Neural cell (in vitro differentiated cells): ENCODE measurements around the gene NDRG2. TPM values are rescaled to one million over a fixed set of nuclear protein-coding genes. Genes with fewer than 3 reads are reported as not detected.

ENCODE experiments used
- H2AFZ ChIP-seq: fragments of 200-600, 300-800 bp; sonication (generic), shearing (Covaris generic); 2 replicates; pipeline ENCODE4 v1.6.0; 2014; ENCODE audit warnings: low read depth, mild to moderate bottlenecking, antibody characterized with exemption, low read length, moderate library complexity
- H3F3A ChIP-seq: fragments of 200-600 bp; shearing (Covaris generic); 2 replicates; pipeline ENCODE4 v1.6.1; 2016; ENCODE audit warnings: mild to moderate bottlenecking, moderate library complexity, mixed read lengths, antibody characterized with exemption, low read length; ENCODE audit not compliant: insufficient read depth, poor library complexity, severe bottlenecking
- H3K27ac ChIP-seq: fragments of 200-600, 300-800 bp; sonication (generic), shearing (Covaris generic); 2 replicates; pipeline ENCODE4 v1.5.1; 2014; ENCODE audit warnings: mild to moderate bottlenecking, low read length, moderate library complexity
- H3K27me3 ChIP-seq: fragments of 300-800, 200-600 bp; sonication (generic), shearing (Covaris generic); 2 replicates; pipeline ENCODE4 v1.6.0; 2014; ENCODE audit warnings: mild to moderate bottlenecking, low read depth, low read length, moderate library complexity; ENCODE audit not compliant: insufficient read depth
- H3K36me3 ChIP-seq: fragments of 300-800, 200-600 bp; sonication (generic), shearing (Covaris generic); 2 replicates; pipeline ENCODE4 v1.5.1; 2014; ENCODE audit warnings: mild to moderate bottlenecking, antibody characterized with exemption, low read length, moderate library complexity; ENCODE audit not compliant: insufficient read depth
- H3K4me2 ChIP-seq: fragments of 300-800, 200-600 bp; sonication (generic), shearing (Covaris generic); 2 replicates; pipeline ENCODE4 v1.6.0; 2014; ENCODE audit warnings: mild to moderate bottlenecking, low read length
- H3K4me3 ChIP-seq: fragments of 300-800, 200-600 bp; sonication (generic), shearing (Covaris generic); 2 replicates; pipeline ENCODE4 v1.5.1; 2014; ENCODE audit warnings: mild to moderate bottlenecking, low read length, moderate library complexity
- H3K79me2 ChIP-seq: fragments of 200-600 bp; shearing (Covaris generic); replicated peaks from 2 replicates; pipeline ENCODE4 v1.6.0; 2014; ENCODE audit warnings: mild to moderate bottlenecking, low read length, moderate library complexity; ENCODE audit not compliant: insufficient read depth
- H3K9ac ChIP-seq: fragments of 300-800, 200-600 bp; sonication (generic), shearing (Covaris generic); 2 replicates; pipeline ENCODE4 v1.6.1; 2016; ENCODE audit warnings: mild to moderate bottlenecking, low read length, mixed read lengths
- H3K9me2 ChIP-seq: fragments of 200-600 bp; shearing (Covaris generic); 2 replicates; pipeline ENCODE4 v1.6.1; 2016; ENCODE audit warnings: mild to moderate bottlenecking, low read length, mixed read lengths; ENCODE audit not compliant: insufficient read depth
- H3K9me3 ChIP-seq: fragments of 200-600, 300-800 bp; sonication (generic), shearing (Covaris generic); 2 replicates; pipeline ENCODE4 v1.6.1; 2016; ENCODE audit warnings: mild to moderate bottlenecking, mixed run types, low read length, moderate library complexity, mixed read lengths
- H4K20me1 ChIP-seq: fragments of 200-600 bp; shearing (Covaris generic); 2 replicates; pipeline ENCODE4 v1.6.1; 2016; ENCODE audit warnings: mild to moderate bottlenecking, mixed run types; ENCODE audit not compliant: insufficient read depth
- CTCF ChIP-seq: fragments of 450-650 bp; IDR thresholded peaks from 2 replicates; pipeline ENCODE4 v1.5.1; 2014; ENCODE audit warnings: antibody characterized with exemption, mild to moderate bottlenecking, moderate library complexity; ENCODE audit not compliant: poor library complexity, severe bottlenecking
- EP300 ChIP-seq: fragments of 450-650 bp; conservative IDR thresholded peaks from 2 replicates; pipeline ENCODE4 v1.6.1; 2014; ENCODE audit warnings: antibody characterized with exemption, mild to moderate bottlenecking, moderate library complexity; ENCODE audit not compliant: poor library complexity, severe bottlenecking
- EZH2 ChIP-seq: fragments of 200-600, 300-800 bp; shearing (Covaris generic), sonication (generic); IDR thresholded peaks from 2 replicates; pipeline ENCODE4 v1.6.1; 2014; ENCODE audit warnings: antibody characterized with exemption, low read length, borderline replicate concordance, mild to moderate bottlenecking; ENCODE audit not compliant: insufficient read depth, poor library complexity, severe bottlenecking
- MXI1 ChIP-seq: fragments of 450-650 bp; conservative IDR thresholded peaks from 2 replicates; pipeline ENCODE4 v1.6.1; 2014; ENCODE audit warnings: antibody characterized with exemption, mild to moderate bottlenecking; ENCODE audit not compliant: poor library complexity, severe bottlenecking
- POLR2AphosphoS5 ChIP-seq: IDR thresholded peaks from 2 replicates; pipeline ENCODE4 v1.6.1; 2012
- RAD21 ChIP-seq: fragments of 450-650 bp; conservative IDR thresholded peaks from 2 replicates; pipeline ENCODE4 v1.6.1; 2014; ENCODE audit warnings: antibody characterized with exemption, mild to moderate bottlenecking, moderate library complexity
- SMC3 ChIP-seq: fragments of 450-650 bp; conservative IDR thresholded peaks from 2 replicates; pipeline ENCODE4 v1.6.1; 2014; ENCODE audit warnings: antibody characterized with exemption, mild to moderate bottlenecking, moderate library complexity; ENCODE audit not compliant: poor library complexity
- TAF1 ChIP-seq: IDR thresholded peaks from 2 replicates; pipeline ENCODE4 v1.6.1; 2012; ENCODE audit warnings: low read depth
- polyA plus RNA-seq: library from polyadenylated mRNA; depleted of rRNA; stranded (reverse); fragments of >200 nt; gene quantifications from 2 replicates; pipeline ENCODE4 v1.2.3, GENCODE V29; 2014

The NDRG2 gene
- polyA plus RNA-seq, 1 donor from 2014 or later, result 43.3 TPM

- TF ChIP-seq SMC3, result no peak
These were observed 35.2 kb upstream of the NDRG2 start (continued) for GRCh38 chr14:21059842-21060613.

GRCh38 chr14:21058903-21059302, 34.0 kb upstream of the NDRG2 start:
- Histone ChIP-seq H4K20me1 (no peaks in the 10 kb centered on the region), H3K9me3 (no peaks in the 10 kb centered on the region), H3K4me3 (no peak overlapping the region), H2AFZ (no peak overlapping the region), H3K27me3 (no peaks in the 10 kb centered on the region), H3K79me2 (no peaks in the 10 kb centered on the region), H3K4me2 (no peak overlapping the region), H3K9ac (no peak overlapping the region), H3F3A (no peaks in the 10 kb centered on the region), H3K27ac (no peak overlapping the region), H3K9me2 (no peaks in the 10 kb centered on the region), H3K36me3 (no peaks in the 10 kb centered on the region)
- TF ChIP-seq EZH2 (no peak), SMC3 (no peak), MXI1 (no peak), RAD21 (no peak), POLR2AphosphoS5 (no peak), CTCF (no peak)

DNA sequence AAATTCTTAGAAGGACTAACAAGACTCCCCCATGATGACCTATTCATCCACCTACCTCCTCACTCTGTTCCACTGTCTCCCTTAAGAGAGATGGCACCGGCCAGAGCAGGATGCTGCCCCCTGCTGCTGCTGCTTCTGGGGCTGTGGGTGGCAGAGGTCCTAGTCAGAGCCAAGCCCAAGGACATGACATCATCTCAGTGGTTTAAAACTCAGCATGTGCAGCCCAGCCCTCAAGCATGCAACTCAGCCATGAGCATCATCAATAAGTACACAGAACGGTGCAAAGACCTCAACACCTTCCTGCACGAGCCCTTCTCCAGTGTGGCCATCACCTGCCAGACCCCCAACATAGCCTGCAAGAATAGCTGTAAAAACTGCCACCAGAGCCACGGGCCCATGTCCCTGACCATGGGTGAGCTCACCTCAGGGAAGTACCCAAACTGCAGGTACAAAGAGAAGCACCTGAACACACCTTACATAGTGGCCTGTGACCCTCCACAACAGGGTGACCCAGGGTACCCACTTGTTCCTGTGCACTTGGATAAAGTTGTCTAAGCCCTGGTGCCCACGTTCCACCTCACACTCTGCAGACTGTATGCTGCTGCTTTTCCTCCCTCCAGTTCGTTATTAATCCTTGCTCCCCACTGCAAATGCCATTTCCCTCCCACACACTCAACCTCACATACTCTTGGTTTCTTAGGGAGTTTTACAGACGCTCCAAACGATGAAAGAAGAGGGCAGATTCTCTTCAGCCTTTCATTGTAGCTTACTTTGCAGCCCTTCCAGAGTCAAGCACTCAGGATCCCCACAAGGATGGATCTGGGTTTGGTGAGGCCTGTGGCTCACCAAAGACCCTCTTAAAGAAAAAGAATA, 33.2 kb upstream of the NDRG2 start, which contains the start of gene RNASE8:
RNASE8 (plus strand) TSS at position 20 of the 873 bp plus-strand sequence; CDS start at position 91, 71 bp downstream.
- no peak within 1 kb of the TSS for H3K9ac ChIP-seq
- no peaks in the 10 kb centered on the region for H3K79me2 ChIP-seq
- TF ChIP-seq RAD21, result no peak
- TF ChIP-seq MXI1, result no peak
- TF ChIP-seq EZH2, result no peak
- TF ChIP-seq POLR2AphosphoS5, result no peak
- TF ChIP-seq SMC3, result no peak
- no peak for TF ChIP-seq TAF1
- TF ChIP-seq EP300, result no peak
- H3K4me3 ChIP-seq, result no peak within 1 kb of the TSS
- H3K9me2 ChIP-seq, result no peaks in the 10 kb centered on the region
- no peaks in the 10 kb centered on the region for H3K9me3 ChIP-seq
- H4K20me1 ChIP-seq, result no peaks in the 10 kb centered on the region
- no peak within 1 kb of the TSS for H3K27ac ChIP-seq
- H3K36me3 ChIP-seq, result no peaks in the 10 kb centered on the region
- no peak within 1 kb of the TSS for H2AFZ ChIP-seq
- no peaks in the 10 kb centered on the region for H3K27me3 ChIP-seq
- no peaks in the 10 kb centered on the region for H3F3A ChIP-seq
- H3K4me2 ChIP-seq, result no peak within 1 kb of the TSS
